ENCODE results near the gene BLOC1S1.

The BLOC1S1 gene

GRCh38 chr12:55712700-55713415 lies 3.0 kb upstream of the BLOC1S1 start:
- DNase-seq: no peak

DNA sequence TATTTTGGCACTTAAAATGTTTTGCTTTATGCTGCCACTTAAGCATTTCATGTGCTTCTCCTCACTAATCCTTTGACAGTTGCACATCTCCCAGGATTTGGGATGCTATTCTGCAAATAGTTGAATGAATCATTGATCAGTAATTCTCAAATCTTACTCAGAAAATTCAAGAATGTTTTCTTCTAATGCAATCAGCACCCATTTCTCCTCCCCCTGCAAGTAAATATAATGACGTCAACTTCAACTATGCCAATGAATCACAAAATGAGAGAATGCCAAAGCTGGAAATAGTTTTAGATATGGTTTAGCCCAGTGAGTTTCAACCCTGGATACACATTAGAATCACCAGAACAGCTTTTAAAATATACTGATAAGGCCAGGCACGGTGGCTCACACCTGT lies 2.1 kb upstream of the BLOC1S1 start:
- no peak for DNase-seq

- no peak for DNase-seq
Observed at GRCh38 chr12:55715169-55715764, 579 bp upstream of the BLOC1S1 start.

- DNase-seq: no peak
Observed at GRCh38 chr12:55716582-55716957, 724 bp downstream of the BLOC1S1 start.

- DNase-seq: peak; percentile 71
Observed at GRCh38 chr12:55717011-55718007, 1.5 kb downstream of the BLOC1S1 start.

- peak; percentile 49 for DNase-seq
Observed at GRCh38 chr12:55718015-55718414, 2.2 kb downstream of the BLOC1S1 start.

- DNase-seq: peak; percentile 67
Observed at GRCh38 chr12:55718624-55719275, 2.9 kb downstream of the BLOC1S1 start.

- no peak for DNase-seq
Observed at GRCh38 chr12:55719371-55719770, 3.5 kb downstream of the BLOC1S1 start.

- DNase-seq: peak; percentile 88
Observed at GRCh38 chr12:55720071-55720564, 4.3 kb downstream of the BLOC1S1 start, which contains the start of gene RDH5. TSS of gene RDH5 (plus strand) at chr12:55720393. CDS start at chr12:55721185, 792 bp downstream.

DNA sequence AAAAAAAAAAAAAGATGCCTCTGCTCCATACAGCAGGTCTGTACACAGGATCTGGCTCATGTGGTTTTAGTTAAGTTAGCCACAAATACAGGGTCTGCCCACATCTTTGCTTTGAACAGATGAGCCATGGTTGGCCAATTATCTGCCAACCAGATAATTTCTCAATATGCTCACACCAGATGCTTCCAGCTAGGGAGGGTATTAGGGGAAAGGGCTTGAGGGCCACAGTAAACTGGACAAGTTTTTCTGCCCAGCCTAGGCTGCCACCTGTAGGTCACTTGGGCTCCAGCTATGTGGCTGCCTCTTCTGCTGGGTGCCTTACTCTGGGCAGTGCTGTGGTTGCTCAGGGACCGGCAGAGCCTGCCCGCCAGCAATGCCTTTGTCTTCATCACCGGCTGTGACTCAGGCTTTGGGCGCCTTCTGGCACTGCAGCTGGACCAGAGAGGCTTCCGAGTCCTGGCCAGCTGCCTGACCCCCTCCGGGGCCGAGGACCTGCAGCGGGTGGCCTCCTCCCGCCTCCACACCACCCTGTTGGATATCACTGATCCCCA lies 5.1 kb downstream of the BLOC1S1 start:
- DNase-seq: peak; percentile 65

GRCh38 chr12:55721601-55722213 lies 5.9 kb downstream of the BLOC1S1 start:
- DNase-seq: no peak

- DNase-seq: no peak
Observed at GRCh38 chr12:55722948-55723347, 7.1 kb downstream of the BLOC1S1 start.

GRCh38 chr12:55723516-55724225 lies 7.8 kb downstream of the BLOC1S1 start:
- no peak for DNase-seq

- DNase-seq: peak; percentile 77
Observed at GRCh38 chr12:55724226-55724939, 8.5 kb downstream of the BLOC1S1 start.

DNA sequence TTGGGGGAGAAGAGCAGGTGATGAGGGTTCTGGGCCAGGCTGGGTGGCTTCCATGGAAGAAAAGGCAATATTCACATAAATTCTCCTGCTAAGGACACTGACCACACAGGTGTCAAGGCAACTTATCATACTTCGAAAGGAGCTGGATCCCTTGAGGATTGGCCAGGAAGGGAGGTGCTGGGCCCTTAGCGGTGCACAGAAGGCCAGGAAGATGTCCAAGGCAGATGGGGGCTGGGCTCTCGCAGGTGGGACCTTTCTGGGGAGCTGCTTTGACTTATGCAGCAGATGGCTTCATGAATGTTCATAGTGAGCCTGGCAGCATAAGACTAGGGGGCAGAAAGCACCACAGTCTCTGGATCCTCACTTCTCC lies 9.1 kb downstream of the BLOC1S1 start:
- DNase-seq: no peak

DNA sequence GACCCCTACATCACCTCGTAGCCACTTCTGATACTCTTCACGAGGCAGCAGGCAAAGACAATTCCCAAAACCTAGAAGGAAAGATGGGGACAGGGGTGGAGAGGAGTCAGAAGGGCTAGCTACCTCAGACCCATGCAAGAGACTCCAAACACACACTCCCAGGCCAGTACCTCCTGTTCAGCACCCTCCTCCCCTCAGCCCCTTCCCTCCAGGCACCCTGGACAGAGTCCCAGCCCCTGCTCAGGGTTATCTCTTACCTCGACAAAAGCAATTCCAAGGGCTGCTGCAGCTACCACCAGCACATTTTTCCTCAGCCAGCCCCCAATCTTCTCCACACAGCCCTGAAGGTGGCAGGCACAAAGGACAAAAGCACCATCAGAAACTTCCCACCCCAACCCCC lies 9.7 kb downstream of the BLOC1S1 start:
- no peak for DNase-seq

DNA sequence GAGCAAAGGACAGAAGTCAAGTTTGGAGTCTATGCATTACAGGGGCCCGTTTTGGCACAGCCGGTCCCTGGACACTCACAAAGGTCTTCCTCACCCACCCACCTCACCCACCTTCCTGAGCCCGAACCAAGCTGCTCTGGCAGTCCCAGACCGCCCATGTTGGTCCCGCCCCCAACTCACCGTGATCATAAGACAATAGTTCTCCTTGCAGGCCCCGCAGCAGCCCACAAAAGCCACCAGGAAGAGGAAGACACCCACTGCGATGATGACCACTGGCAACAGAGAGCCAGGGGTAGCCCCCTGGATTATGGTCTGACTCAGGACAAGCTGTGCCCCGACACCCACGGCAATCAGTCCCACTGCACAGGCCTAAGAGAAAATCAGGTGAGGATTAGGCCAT lies 11.1 kb downstream of the BLOC1S1 start:
- DNase-seq: no peak

GRCh38 chr12:55727643-55728185 lies 11.9 kb downstream of the BLOC1S1 start:
- no peak for DNase-seq

DNA sequence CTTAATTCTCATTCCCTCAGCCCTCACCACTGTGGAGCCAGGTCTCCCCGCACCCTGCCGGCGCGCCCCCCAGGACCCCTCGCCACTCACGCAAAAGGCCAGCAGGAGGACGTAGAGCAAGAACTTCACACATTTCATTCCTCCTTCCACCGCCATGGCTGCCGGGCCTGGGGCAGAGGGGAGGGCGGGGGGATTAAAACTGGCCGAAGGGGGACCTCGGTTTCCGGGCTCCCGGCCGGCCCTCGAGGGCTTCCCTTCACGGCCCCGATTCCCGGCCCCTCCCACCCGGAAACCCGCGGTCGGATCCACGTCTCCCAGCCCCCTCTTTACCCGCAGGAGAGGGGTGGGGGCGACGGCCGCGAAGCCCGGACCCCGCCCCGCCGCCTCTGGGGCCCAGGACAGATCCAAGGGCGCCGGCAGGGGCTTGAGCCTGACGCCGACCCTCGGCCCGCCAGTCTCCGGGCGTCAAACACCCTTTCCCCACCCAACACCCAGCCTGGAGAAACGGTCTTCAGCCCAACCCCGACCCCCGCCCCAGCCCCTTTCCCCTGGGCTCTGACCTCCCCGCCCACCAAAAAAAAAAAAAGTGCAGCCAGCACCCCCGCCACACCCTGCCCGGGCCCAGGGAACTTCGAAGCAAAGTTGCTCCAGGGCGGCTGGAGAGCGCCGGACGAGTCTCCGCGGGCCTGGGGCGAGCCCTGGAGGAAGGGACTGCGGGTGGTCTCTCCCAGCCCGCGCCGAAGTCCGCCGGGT lies 12.5 kb downstream of the BLOC1S1 start:
- peak; percentile 90 for DNase-seq
